Measurements from ENCODE around the gene TSBP1.

The TSBP1 gene, protein sequence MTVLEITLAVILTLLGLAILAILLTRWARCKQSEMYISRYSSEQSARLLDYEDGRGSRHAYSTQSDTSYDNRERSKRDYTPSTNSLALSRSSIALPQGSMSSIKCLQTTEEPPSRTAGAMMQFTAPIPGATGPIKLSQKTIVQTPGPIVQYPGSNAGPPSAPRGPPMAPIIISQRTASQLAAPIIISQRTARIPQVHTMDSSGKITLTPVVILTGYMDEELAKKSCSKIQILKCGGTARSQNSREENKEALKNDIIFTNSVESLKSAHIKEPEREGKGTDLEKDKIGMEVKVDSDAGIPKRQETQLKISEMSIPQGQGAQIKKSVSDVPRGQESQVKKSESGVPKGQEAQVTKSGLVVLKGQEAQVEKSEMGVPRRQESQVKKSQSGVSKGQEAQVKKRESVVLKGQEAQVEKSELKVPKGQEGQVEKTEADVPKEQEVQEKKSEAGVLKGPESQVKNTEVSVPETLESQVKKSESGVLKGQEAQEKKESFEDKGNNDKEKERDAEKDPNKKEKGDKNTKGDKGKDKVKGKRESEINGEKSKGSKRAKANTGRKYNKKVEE

DNA sequence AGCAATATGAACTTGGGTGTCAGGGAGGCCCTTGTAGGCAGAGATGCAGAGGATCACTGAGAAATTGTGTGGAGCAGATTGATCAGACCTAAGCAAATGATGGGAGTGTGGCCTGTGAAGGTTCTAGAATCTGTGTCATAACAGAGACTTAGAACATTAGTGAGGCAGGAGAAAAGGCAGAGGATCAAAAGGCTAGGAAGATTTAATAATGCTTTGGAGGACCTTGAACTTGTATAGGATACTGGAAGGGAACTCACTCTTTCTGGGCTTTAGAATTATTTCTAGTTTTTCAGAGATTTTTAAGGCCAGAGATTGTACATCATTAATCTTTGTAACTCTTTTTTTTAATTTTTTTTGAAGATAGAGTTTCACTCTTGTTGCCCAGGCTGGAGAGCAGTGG is at the start of gene TSBP1:
Gene TSBP1 (minus strand): TSS at position 101 of the 400 bp plus-strand sequence. CDS start 197 bp downstream, outside the sequence.
- no peak for DNase-seq

GRCh38 chr6:32416036-32416435 is 44.3 kb upstream of the TSBP1 start:
- DNase-seq, result no peak

- DNase-seq, result peak; percentile 14 to 65
Observed at GRCh38 chr6:32415521-32416019, 43.9 kb upstream of the TSBP1 start.

- peak in 1 of 2 experiments; percentile 72 for DNase-seq
Observed at GRCh38 chr6:32413427-32414047, 41.8 kb upstream of the TSBP1 start.

GRCh38 chr6:32411566-32412327 is 40.0 kb upstream of the TSBP1 start:
- no peak for DNase-seq

- DNase-seq, result no peak
Observed at GRCh38 chr6:32410906-32411305, 39.2 kb upstream of the TSBP1 start.

DNA sequence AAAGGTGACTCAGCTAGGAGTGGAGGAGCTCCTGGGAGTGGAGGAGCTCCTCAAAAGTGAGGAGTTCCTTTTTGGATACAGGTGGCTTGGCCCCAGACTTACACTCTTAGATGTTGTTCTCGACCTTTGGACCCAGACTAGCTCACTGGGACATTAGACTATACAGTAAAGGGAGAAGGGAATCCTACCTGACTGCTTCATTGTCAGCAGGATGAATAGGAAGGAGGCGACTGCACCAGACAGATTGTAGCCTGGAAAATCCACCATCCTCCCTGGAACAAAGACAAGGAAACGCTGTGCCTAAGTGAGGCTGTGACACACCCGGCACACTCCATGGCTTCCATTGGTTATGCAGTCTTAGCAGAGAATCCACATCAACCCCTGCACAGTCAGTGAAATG is 35.2 kb upstream of the TSBP1 start, which contains the start of gene BTNL2:
Gene BTNL2 (minus strand): TSS at position 325 of the 400 bp plus-strand sequence. CDS start 58 bp downstream, at position 267.
- DNase-seq, result no peak

DNA sequence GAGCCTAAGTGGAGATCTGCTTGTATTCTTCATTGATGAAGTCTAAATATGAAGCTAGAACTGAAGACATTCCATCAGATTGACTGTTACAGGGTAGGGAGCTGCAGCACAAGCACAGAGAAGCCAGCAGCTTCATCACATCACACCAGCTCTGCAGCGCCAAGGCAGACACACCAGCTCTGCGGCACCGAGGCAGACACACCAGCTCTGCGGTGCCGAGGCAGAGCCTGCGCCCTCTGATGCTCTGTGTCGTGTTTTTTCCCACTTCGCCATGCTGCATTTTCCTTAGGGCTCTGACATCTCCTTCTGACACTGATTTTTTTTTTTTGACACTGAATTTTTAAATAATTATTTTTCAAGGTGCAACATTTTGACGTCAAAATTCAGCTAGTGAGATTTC is 34.5 kb upstream of the TSBP1 start:
- DNase-seq, result no peak

DNA sequence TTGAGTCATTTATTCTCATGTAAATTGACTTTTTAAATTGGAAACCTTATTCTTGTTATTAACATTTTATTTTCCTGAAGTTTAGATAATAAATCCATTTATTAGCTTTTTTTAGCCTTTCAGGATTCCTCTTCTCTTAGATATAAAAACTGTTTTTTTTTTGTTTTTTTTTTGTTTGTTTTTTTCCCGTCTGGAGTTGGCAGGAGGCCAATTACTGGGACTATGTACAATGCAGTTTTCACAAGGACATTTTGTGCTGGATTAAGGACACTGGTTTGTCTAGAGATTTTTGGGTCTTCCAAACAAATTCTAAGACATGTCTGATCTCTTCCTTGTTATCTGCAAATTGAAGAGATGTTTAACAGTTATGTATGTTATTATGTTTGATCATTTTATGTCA is 34.0 kb upstream of the TSBP1 start:
- no peak for DNase-seq

DNA sequence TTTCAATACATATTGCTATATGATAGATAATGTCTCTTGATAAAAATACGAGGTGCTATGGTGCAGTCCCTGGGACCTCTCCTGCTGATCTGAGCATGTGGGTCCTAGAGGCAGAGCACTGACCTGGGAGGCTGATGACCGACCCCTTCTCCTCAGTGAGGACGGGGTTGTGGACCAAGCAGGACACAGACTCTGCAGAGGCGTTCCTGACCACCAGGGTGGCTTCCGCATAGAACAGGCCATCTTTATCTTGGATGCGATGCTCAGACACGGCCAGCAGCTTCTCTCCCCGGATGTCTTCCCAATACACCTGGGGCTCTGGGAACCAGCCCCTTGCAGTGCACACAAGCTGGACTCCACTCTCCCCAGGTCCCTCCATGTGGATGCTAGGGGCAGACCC is 31.1 kb upstream of the TSBP1 start:
- DNase-seq, result no peak

- DNase-seq, result no peak
Observed at GRCh38 chr6:32401284-32401963, 29.7 kb upstream of the TSBP1 start.

- no peak for DNase-seq
Observed at GRCh38 chr6:32397252-32397920, 25.7 kb upstream of the TSBP1 start.

GRCh38 chr6:32396028-32396427 is 24.3 kb upstream of the TSBP1 start:
- DNase-seq, result no peak

GRCh38 chr6:32393665-32394420 is 22.1 kb upstream of the TSBP1 start:
- peak in 1 of 2 experiments; percentile 22 for DNase-seq

DNA sequence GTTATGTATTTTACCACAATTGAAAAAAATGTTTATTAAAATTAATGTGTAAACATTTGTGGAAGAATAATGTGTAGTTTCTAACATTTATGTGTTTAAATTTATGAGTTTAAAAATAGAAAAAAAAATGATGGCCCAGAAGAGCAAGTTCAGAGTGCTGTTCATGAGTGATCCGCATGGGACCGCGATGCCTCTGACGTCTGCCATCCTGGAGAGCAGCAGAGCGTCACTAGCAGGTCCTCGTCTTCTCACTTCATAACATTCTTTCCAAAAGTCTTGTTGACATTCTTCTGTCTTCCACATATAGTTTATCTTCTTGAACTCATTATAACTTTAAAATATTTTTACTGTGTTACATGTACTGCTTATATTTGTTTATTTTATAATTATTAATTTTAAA is 19.8 kb upstream of the TSBP1 start:
- no peak for DNase-seq

DNA sequence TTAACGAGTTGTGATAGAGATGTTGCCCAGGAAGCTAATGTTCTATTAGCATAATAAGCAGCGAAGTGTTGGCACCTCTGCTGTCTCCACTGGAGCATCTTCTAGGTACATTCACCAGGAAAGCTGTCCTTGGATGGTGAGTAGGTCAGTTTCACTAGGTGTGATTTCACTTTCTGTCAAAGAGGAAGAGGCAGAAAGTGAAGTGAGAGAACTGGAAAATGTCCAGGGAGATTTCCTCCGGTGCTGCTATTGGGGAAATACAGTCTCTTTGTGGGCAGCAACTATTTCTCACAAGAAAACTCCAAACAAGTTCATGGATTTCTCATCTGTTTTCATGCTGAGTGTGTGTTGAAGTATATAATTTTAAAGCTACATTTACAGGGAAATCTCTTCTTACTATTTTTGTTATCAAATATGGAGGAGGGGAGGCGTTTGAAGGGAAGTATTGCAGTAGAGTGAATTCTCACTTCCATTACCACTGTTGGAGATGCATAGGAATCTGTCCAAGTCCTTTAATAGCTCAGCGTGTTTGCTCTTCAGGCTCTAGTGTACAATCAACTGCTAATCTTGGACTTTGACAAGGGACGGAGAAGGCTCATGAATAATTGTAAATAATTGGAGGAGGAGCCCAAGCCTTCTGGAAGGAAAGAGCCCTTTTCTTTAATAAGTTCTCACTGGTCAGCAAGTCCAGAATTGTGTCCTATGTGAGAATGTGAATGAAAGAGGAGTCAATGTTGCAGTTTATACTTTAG is 16.1 kb upstream of the TSBP1 start:
- DNase-seq, result no peak

- no peak for DNase-seq
Observed at GRCh38 chr6:32386040-32386439, 14.3 kb upstream of the TSBP1 start.

DNA sequence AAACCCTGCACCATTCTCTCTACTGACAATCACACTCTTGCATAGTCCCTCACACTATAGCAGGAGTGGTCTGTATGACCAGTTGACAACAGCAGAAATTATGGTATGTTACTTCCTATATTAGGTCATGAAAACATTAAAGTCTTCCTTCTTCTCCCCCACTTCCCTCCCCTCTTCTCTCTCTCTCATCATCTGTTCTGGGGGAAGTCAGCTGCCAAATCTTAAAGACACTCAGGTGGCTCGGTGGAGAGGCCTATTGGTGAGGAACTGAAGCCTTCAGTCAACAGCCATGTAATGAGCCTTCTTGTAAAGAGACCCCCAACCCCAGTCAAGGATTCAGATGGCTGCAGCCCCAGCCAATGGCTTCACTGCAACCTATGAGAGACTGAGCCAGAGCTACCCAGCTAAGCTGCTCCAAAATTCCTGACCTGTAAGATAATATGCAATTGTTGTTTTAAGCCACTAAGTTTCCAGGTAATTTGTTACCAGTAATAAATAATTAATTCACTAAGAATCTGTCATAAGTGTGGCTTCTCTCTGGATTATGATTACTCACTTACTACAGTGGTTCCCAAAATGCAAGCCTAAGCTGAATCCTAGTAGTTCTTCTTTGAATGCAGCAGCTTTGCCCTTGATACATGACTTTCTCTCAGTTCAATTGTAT is 11.2 kb upstream of the TSBP1 start:
- no peak for DNase-seq

GRCh38 chr6:32379545-32379944 is 7.8 kb upstream of the TSBP1 start:
- DNase-seq, result no peak
